GM23248 (cell line): ENCODE measurements around the gene SETD6.

Source experiments
- EZH2 ChIP-seq: fragments of 200-600 bp; sonication (generic); IDR thresholded peaks from 2 replicates; pipeline ENCODE4 v1.6.1; 2018; ENCODE audit warnings: antibody characterized with exemption, mild to moderate bottlenecking; ENCODE audit not compliant: insufficient read depth, poor library complexity, severe bottlenecking
- EZH2phosphoT487 ChIP-seq: fragments of 200-600 bp; sonication (generic); IDR thresholded peaks from 2 replicates; pipeline ENCODE4 v1.6.1; 2018; ENCODE audit warnings: antibody characterized with exemption, moderate library complexity, mild to moderate bottlenecking, low read depth; ENCODE audit not compliant: insufficient read depth

DNA sequence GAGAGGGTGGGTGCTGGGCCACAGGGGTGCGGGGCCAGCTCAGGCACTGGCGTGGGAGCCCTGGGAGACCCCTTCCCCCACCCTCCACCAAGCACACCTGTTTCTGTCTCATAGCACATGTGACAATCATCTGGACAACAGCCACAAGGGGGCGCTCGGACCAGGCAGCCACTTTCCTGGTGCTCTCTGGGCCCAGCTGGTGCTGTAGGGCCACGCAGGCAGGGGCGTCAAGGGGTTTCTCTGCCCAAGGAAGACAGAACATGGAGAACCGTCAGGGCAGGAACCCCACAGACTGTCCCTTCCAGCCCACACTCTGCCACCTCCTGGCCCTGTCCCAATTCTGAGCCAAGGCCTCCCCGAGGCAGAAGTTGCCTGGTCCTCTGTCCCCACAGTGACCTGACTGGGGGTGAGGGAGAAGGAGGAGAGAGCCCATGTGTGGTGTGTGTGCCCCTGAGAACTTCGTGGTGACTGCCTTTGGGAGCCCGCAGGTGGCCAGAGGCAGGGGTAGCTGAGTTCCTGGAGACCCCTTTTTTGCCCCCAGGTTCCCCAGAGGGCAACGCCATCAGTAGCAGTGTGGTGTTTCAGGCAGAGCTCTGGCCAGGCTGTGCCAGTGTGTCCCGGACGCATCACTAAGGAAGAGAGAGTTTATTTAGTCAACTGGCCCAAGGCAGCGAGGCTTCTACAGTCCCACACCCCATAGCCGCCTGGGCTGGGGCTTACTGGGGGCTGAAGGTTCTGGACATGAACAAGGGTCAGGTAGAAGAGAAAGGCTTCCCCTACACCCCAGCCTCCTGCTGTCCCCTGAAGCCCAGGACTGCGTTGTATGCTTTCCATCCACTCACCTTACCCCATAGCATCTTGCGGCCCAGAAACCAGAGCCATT lies 3.1 kb upstream of the SETD6 start:
- TF ChIP-seq EZH2 (no peak), EZH2phosphoT487 (no peak)
